ENCODE results near the gene VIPR2.
A peak's percentile ranks its signal among the peaks of the same experiment; 100 is the strongest.

The VIPR2 gene

GRCh38 chr7:159192013-159192412 lies 47.3 kb upstream of the VIPR2 start:
- H2BK15ac ChIP-seq (ENCODE audit: low read length) = no peak overlapping the region
- H2AK5ac ChIP-seq (ENCODE audit: low read depth, low read length) = no peak overlapping the region
- H2BK12ac ChIP-seq (ENCODE audit: low read length) = no peak overlapping the region
- no peak overlapping the region for H4K91ac ChIP-seq (ENCODE audit: low read depth, low read length, poor library complexity)
- H3K9ac ChIP-seq (ENCODE audit: low read depth, low read length, poor library complexity) = no peak overlapping the region
- no peak overlapping the region for H2AFZ ChIP-seq (ENCODE audit: low read length)
- H3K4me2 ChIP-seq (ENCODE audit: insufficient read depth, low read length, poor library complexity, severe bottlenecking) = no peak overlapping the region
- no peak overlapping the region for H3K14ac ChIP-seq (ENCODE audit: low read length)
- H2BK120ac ChIP-seq (ENCODE audit: low read depth, low read length) = no peak overlapping the region
- H3K23ac ChIP-seq (ENCODE audit: low read depth, low read length, poor library complexity) = no peak overlapping the region
- no peak overlapping the region for H2BK5ac ChIP-seq (ENCODE audit: low read length)
- H3K27ac ChIP-seq (replicated peaks; ENCODE audit: low read length) = no peak overlapping the region
- no peaks in the 10 kb centered on the region for H3K79me1 ChIP-seq (ENCODE audit: low read depth, low read length)
- H3K4ac ChIP-seq (ENCODE audit: low read length) = no peak overlapping the region
- no peaks in the 10 kb centered on the region for H3K36me3 ChIP-seq (replicated peaks in 1 of 2; ENCODE audit: control insufficient read depth in 2 of 2, insufficient read depth in 2 of 2, low read length in 2 of 2)
- no peak overlapping the region for H4K8ac ChIP-seq (ENCODE audit: low read depth, low read length)
- no peak overlapping the region for H3K18ac ChIP-seq (ENCODE audit: low read length)
- H3K4me1 ChIP-seq (ENCODE audit: control insufficient read depth in 2 of 2, insufficient read depth in 1 of 2, low read depth in 1 of 2, low read length in 2 of 2) = peaks cover 0 to 1% of the 10 kb centered on the region in 2 donors
- DNase-seq (ENCODE audit: low spot score) = no peak
- peaks cover 0 to 4% of the 10 kb centered on the region in 2 donors for H3K9me3 ChIP-seq (replicated peaks in 1 of 2; ENCODE audit: control insufficient read depth in 2 of 2, insufficient read depth in 1 of 2, low read depth in 1 of 2, low read length in 2 of 2)
- no CpG with 5 or more reads among the region's 3 CpGs for WGBS, 2 donors (ENCODE audit: extremely low coverage in 2 of 2, insufficient read length in 2 of 2, insufficient replicate concordance in 1 of 2)
- H3K4me3 ChIP-seq (ENCODE audit: low read length in 2 of 2) = peak overlapping the region in 1 of 2 donors; percentile 47
- H3K27me3 ChIP-seq (ENCODE audit: control insufficient read depth in 3 of 3, insufficient read depth in 3 of 3, low read depth in 1 of 3, low read length in 3 of 3) = peaks cover 0 to 3% (median 0%) of the 10 kb centered on the region in 3 experiments

GRCh38 chr7:159191236-159191635 lies 46.6 kb upstream of the VIPR2 start:
- Histone ChIP-seq H2BK12ac (ENCODE audit: low read length) (no peak overlapping the region), H2AFZ (ENCODE audit: low read length) (no peak overlapping the region), H3K4me1 (ENCODE audit: control insufficient read depth in 2 of 2, insufficient read depth in 1 of 2, low read depth in 1 of 2, low read length in 2 of 2) (peaks cover 0 to 1% of the 10 kb centered on the region in 2 donors), H3K9ac (ENCODE audit: low read depth, low read length, poor library complexity) (no peak overlapping the region), H2AK5ac (ENCODE audit: low read depth, low read length) (peak overlapping the region; percentile 89), H2BK5ac (ENCODE audit: low read length) (no peak overlapping the region), H3K79me1 (ENCODE audit: low read depth, low read length) (no peaks in the 10 kb centered on the region), H3K18ac (ENCODE audit: low read length) (peak overlapping the region; percentile 14), H4K91ac (ENCODE audit: low read depth, low read length, poor library complexity) (no peak overlapping the region), H3K4me3 (ENCODE audit: low read length in 2 of 2) (peak overlapping the region in 1 of 2 donors; percentile 15), H3K27me3 (ENCODE audit: control insufficient read depth in 3 of 3, insufficient read depth in 3 of 3, low read depth in 1 of 3, low read length in 3 of 3) (peaks cover 0 to 3% (median 0%) of the 10 kb centered on the region in 3 experiments), H3K27ac (replicated peaks; ENCODE audit: low read length) (no peak overlapping the region), H3K23ac (ENCODE audit: low read depth, low read length, poor library complexity) (no peak overlapping the region), H3K4me2 (ENCODE audit: insufficient read depth, low read length, poor library complexity, severe bottlenecking) (no peak overlapping the region), H3K9me3 (replicated peaks in 1 of 2; ENCODE audit: control insufficient read depth in 2 of 2, insufficient read depth in 1 of 2, low read depth in 1 of 2, low read length in 2 of 2) (peaks cover 0 to 4% of the 10 kb centered on the region in 2 donors), H3K36me3 (replicated peaks in 1 of 2; ENCODE audit: control insufficient read depth in 2 of 2, insufficient read depth in 2 of 2, low read length in 2 of 2) (no peaks in the 10 kb centered on the region), H4K8ac (ENCODE audit: low read depth, low read length) (no peak overlapping the region), H2BK120ac (ENCODE audit: low read depth, low read length) (no peak overlapping the region), H3K14ac (ENCODE audit: low read length) (no peak overlapping the region), H3K4ac (ENCODE audit: low read length) (no peak overlapping the region), H2BK15ac (ENCODE audit: low read length) (no peak overlapping the region)
- WGBS, 2 donors (ENCODE audit: extremely low coverage in 2 of 2, insufficient read length in 2 of 2, insufficient replicate concordance in 1 of 2) = no CpG with 5 or more reads among the region's 11 CpGs
- DNase-seq (ENCODE audit: low spot score) = no peak

GRCh38 chr7:159188011-159188410 lies 43.3 kb upstream of the VIPR2 start:
- H2AFZ ChIP-seq (ENCODE audit: low read length) = no peak overlapping the region
- no peak overlapping the region for H3K4me3 ChIP-seq (ENCODE audit: low read length in 2 of 2)
- peaks cover 0 to 1% of the 10 kb centered on the region in 2 donors for H3K4me1 ChIP-seq (ENCODE audit: control insufficient read depth in 2 of 2, insufficient read depth in 1 of 2, low read depth in 1 of 2, low read length in 2 of 2)
- H3K14ac ChIP-seq (ENCODE audit: low read length) = no peak overlapping the region
- H3K23ac ChIP-seq (ENCODE audit: low read depth, low read length, poor library complexity) = no peak overlapping the region
- H3K79me1 ChIP-seq (ENCODE audit: low read depth, low read length) = no peaks in the 10 kb centered on the region
- no peaks in the 10 kb centered on the region for H3K36me3 ChIP-seq (replicated peaks in 1 of 2; ENCODE audit: control insufficient read depth in 2 of 2, insufficient read depth in 2 of 2, low read length in 2 of 2)
- no peak overlapping the region for H4K91ac ChIP-seq (ENCODE audit: low read depth, low read length, poor library complexity)
- H2BK15ac ChIP-seq (ENCODE audit: low read length) = no peak overlapping the region
- no peak overlapping the region for H3K4ac ChIP-seq (ENCODE audit: low read length)
- H3K9ac ChIP-seq (ENCODE audit: low read depth, low read length, poor library complexity) = no peak overlapping the region
- DNase-seq (ENCODE audit: low spot score) = no peak
- H2BK120ac ChIP-seq (ENCODE audit: low read depth, low read length) = no peak overlapping the region
- peaks cover 0 to 4% of the 10 kb centered on the region in 2 donors for H3K9me3 ChIP-seq (replicated peaks in 1 of 2; ENCODE audit: control insufficient read depth in 2 of 2, insufficient read depth in 1 of 2, low read depth in 1 of 2, low read length in 2 of 2)
- no peak overlapping the region for H2BK5ac ChIP-seq (ENCODE audit: low read length)
- H2BK12ac ChIP-seq (ENCODE audit: low read length) = no peak overlapping the region
- H3K18ac ChIP-seq (ENCODE audit: low read length) = no peak overlapping the region
- H2AK5ac ChIP-seq (ENCODE audit: low read depth, low read length) = no peak overlapping the region
- H4K8ac ChIP-seq (ENCODE audit: low read depth, low read length) = no peak overlapping the region
- no peak overlapping the region for H3K4me2 ChIP-seq (ENCODE audit: insufficient read depth, low read length, poor library complexity, severe bottlenecking)
- H3K27me3 ChIP-seq (ENCODE audit: control insufficient read depth in 3 of 3, insufficient read depth in 3 of 3, low read depth in 1 of 3, low read length in 3 of 3) = no peaks in the 10 kb centered on the region
- no peak overlapping the region for H3K27ac ChIP-seq (replicated peaks; ENCODE audit: low read length)

GRCh38 chr7:159179241-159179640 lies 34.6 kb upstream of the VIPR2 start:
- Histone ChIP-seq H3K4ac (ENCODE audit: low read length) (no peak overlapping the region), H3K79me1 (ENCODE audit: low read depth, low read length) (no peaks in the 10 kb centered on the region), H3K9me3 (replicated peaks in 1 of 2; ENCODE audit: control insufficient read depth in 2 of 2, insufficient read depth in 1 of 2, low read depth in 1 of 2, low read length in 2 of 2) (peaks cover 0 to 5% of the 10 kb centered on the region in 2 donors), H2BK120ac (ENCODE audit: low read depth, low read length) (no peak overlapping the region), H4K8ac (ENCODE audit: low read depth, low read length) (no peak overlapping the region), H3K4me1 (ENCODE audit: control insufficient read depth in 2 of 2, insufficient read depth in 1 of 2, low read depth in 1 of 2, low read length in 2 of 2) (no peaks in the 10 kb centered on the region), H2AK5ac (ENCODE audit: low read depth, low read length) (no peak overlapping the region), H2BK15ac (ENCODE audit: low read length) (no peak overlapping the region), H2BK5ac (ENCODE audit: low read length) (no peak overlapping the region), H3K4me2 (ENCODE audit: insufficient read depth, low read length, poor library complexity, severe bottlenecking) (no peak overlapping the region), H3K23ac (ENCODE audit: low read depth, low read length, poor library complexity) (no peak overlapping the region), H3K27ac (replicated peaks; ENCODE audit: low read length) (no peak overlapping the region), H2AFZ (ENCODE audit: low read length) (no peak overlapping the region), H3K9ac (ENCODE audit: low read depth, low read length, poor library complexity) (no peak overlapping the region), H3K4me3 (ENCODE audit: low read length in 2 of 2) (no peak overlapping the region), H3K36me3 (replicated peaks in 1 of 2; ENCODE audit: control insufficient read depth in 2 of 2, insufficient read depth in 2 of 2, low read length in 2 of 2) (no peaks in the 10 kb centered on the region), H3K14ac (ENCODE audit: low read length) (no peak overlapping the region), H3K27me3 (ENCODE audit: control insufficient read depth in 3 of 3, insufficient read depth in 3 of 3, low read depth in 1 of 3, low read length in 3 of 3) (peaks cover 0 to 4% (median 0%) of the 10 kb centered on the region in 3 experiments), H2BK12ac (ENCODE audit: low read length) (no peak overlapping the region), H4K91ac (ENCODE audit: low read depth, low read length, poor library complexity) (no peak overlapping the region), H3K18ac (ENCODE audit: low read length) (no peak overlapping the region)
- no peak for DNase-seq (ENCODE audit: low spot score)
- no CpG with 5 or more reads among the region's 6 CpGs for WGBS, 2 donors (ENCODE audit: extremely low coverage in 2 of 2, insufficient read length in 2 of 2, insufficient replicate concordance in 1 of 2)
